ENCODE results near the gene QRFP.
A peak's percentile ranks its signal among the peaks of the same experiment; 100 is the strongest.

- TF ChIP-seq CTCF (IDR thresholded peaks at IDR 0.05), result peak; percentile 19 to 78 (median 56)
- TF ChIP-seq POLR2A (IDR thresholded peaks at IDR 0.05), result no peak
Observed at GRCh38 chr9:130860458-130861316, 35.9 kb downstream of the QRFP start.
